ENCODE data around the gene SPIRE1.
"Not testable (repeated sequence)": the region's sequence is repeated elsewhere in the genome, so short reads cannot be mapped to it uniquely, and the experiment has no call there.

SPIRE1 gene

DNA sequence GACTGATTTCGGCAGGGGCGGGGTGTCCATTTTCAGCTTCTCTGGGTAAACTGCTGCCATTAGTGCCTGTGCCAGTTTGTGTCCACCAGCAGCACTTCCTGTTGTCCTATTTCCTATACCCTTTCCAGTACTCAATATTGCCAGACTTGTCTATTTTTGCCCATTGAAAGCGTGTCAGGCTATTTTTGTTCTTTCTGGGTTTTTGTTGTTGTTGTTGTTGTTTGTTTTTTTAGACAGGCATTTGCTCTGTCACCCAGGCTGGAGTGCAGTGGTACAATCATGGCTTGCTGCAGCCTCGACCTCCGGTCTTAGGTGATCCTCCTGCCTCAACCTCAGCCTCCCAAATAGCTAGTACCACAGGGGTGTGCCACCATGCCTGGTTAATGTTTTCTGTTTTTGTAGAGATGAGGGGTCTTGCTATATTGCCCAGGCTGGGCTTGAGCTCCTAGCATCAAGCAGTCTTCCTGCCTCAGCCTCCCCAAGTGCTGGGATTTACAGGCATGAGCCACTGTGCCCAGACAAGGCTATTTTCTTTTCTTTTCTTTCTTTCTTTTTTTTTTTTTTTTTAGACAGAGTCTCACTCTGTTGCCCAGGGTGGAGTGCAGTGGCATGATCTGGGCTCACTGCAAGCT lies 241.7 kb downstream of the SPIRE1 start:
- no peak for DNase-seq (ENCODE audit: low read depth in 2 of 2)

DNA sequence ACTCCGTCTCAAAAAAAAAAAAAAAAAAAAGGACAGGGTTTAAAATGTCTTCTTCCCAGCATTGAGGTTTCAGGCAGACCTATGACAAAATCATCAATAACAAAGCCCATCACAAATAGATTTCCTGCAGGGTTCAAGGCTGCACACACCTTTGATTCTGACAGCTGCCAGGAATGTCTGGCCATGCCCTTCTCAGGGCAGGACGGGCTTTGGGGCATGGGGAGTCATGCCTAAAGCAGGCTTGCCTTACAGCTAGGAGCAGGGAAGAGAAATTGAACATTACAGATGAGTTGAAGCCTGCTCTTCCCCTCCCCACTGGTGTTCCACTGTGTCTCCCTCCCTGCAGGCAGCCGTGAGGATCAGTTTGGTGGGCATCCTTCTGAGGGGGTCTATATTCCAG lies 246.5 kb downstream of the SPIRE1 start:
- no peak for DNase-seq (ENCODE audit: low read depth in 2 of 2)

DNA sequence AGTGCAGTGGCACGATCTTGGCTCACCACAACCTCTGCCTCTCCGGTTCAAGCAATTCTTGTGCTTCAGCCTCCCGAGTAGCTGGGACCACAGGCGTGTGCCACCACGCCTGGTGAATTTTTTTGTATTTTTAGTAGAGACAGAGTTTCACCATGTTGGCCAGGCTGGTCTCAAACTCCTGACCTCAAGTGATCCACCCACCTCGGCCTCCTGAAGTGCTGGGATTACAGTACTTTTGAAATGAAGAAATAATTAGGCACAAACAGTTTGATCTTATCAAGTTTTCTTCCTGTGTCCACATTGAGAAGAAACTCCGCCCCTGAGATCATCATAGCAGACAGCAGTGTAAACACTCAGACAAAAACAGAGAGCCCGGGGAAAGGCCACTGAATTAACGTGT lies 247.2 kb downstream of the SPIRE1 start:
- not testable (repeated sequence) for DNase-seq (ENCODE audit: low read depth in 2 of 2)

DNA sequence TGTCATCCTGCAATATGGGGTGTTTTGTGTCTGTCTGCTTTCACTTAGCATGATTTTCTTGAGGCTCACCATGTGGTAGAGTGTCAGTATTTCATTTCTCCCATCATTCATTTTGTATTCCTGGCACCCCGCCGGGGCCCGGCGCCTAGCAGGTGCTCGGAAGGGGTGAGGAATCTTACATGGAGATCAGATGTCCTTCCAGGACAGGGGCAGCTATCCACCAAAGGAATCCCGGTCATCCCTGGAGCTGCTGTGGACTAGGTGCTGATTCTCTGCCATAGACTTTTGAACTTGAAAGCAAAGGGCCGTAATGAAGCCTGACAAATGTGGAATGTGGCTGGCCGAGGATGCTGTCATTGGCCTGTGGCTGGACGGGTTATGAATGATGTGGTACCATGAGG lies 247.8 kb downstream of the SPIRE1 start:
- no peak for DNase-seq (ENCODE audit: low read depth in 2 of 2)

DNA sequence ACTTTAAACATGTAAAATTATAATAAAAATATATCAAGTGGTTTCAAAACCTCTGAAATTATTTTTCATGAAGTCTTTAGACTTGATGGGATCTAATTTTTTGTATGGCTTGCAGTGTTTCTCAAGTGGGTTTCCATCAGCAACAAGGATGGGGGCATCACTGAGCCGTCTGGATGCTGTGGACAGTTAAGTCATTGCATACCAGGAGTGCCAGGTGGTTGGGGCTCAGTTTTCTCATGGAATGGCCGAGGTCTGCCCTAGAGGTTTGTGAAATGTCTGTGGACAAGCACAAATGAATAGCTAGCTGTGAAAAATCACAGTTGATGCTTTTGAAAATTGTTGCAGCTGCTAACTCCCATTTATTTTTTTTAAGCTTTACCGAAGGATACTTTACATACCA lies 248.4 kb downstream of the SPIRE1 start:
- DNase-seq (ENCODE audit: low read depth in 2 of 2): no peak

DNA sequence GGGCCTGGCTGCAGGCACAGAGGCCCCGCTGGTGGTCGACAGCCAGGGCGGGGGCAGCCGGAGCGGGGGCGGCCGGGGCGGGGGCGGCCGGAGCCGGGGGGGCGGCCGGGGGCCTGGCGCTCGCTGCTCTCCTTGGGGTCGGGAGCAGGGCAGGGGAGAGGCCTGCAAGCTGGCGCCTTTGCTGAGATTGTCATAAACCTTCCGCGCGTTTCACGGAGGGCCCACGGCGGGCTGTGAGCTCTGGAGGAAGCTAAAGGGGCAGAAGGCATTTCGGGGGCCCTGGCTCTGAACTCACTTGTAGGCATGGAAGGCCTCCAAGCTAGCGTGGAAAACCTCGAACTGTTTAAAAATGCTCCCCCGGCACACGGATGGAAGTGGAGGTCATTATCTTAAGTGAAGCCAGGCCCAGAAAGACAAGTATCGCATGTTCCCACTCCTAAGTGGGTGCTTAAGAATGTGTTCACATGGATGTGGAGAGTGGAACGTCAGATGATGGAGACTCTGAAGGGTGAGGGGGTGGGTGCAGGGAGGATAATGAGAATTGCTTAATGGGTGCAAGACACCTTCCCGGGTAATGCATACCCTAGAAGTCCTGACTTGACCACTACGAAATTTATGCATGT lies 249.5 kb downstream of the SPIRE1 start:
- DNase-seq (ENCODE audit: low read depth in 2 of 2): no peak

DNA sequence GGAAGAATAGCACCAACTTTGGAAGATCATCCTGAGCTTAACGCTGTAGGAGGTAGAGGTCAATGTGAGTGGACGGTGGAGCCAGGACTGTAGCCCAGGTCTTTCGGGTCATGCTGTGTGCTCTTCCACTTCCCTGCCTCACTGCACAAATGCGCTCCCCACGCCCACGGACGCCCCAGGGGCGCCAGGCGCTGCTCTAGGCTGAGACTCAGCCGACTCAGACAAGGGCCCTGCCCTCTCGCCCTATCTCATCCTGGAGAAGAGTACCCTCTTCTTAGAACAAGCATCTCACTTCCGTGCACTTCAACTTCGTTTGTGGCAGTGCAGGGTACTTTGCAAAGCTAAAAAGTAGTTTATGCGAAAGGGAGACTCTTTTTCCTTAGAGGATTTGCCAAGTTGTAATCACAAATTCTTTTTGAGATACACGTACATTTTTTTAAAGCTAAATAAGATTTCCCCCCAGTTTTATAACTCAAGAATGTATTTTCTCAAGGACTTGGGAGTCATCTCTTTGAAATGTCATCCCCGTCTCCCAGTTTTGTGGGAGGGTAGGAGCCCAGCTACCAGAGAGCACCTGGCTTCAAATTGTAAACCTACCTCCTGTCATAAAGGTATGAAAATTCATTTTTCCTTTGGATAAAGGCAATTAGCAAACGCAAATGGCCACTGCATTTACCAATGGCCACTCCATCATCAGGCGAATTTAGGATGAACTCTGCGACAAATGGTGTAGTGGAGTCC lies 251.4 kb downstream of the SPIRE1 start:
- no peak for DNase-seq (ENCODE audit: low read depth in 2 of 2)

DNA sequence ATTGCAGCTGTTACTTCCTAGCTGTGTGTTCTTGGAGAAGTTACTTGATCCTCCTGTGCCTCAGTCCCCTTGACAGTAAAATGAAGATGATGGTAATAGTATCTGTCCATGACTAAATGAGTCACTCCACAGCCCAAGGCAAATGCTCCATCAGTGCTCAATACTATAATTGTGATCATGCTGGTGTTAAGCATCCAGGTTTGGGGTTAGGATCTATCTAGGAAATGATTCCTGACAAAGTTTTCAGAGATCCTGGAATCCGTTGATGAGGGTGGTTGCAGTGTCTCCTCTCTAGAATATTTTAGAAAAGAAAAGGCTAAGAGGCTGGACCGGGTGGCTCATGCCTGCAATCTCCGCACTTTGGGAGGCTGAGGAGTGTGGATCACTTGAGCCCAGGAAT lies 252.8 kb downstream of the SPIRE1 start:
- DNase-seq (ENCODE audit: low read depth in 2 of 2): no peak

DNA sequence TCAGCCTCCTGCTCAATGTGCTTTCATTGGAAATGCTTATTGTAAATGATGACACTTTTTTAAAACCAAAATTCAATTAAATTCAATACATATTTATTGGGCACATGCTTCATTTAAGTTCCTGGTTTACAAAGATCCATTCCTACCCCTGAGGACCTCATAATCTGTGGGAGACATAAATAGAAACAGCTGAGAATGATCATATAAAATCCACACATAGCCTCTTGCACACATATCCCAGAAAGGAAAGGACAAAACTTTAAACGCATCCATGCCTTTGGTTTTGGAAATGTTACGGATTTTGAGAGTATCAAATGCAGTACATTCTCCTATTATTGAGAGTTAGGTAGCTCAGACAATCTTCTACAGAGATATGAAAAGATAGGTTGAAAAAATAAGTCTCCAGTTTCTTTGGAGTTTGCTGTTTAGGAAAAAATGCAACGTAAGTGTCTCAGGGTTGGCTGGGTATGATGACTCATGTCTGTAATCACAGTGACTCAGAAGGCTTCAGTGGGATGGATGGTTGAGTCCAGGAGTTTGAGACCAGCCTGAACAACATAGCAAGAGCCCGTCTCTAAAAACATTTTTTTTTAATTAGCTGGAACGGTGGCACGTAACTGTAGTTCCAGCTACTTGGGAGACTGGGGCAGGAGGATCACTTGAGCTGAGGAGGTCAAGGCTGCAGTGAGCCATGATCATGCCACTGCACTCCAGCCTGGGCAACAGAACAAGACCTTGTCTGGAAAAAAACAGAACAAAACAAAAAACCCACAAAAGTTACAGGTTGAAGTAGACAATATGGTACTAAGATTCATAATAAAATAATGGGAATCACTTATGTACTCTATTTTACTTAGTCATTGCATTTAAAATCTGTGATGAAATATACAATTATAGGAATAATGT lies 254.1 kb downstream of the SPIRE1 start:
- no peak for DNase-seq (ENCODE audit: low read depth in 2 of 2)

DNA sequence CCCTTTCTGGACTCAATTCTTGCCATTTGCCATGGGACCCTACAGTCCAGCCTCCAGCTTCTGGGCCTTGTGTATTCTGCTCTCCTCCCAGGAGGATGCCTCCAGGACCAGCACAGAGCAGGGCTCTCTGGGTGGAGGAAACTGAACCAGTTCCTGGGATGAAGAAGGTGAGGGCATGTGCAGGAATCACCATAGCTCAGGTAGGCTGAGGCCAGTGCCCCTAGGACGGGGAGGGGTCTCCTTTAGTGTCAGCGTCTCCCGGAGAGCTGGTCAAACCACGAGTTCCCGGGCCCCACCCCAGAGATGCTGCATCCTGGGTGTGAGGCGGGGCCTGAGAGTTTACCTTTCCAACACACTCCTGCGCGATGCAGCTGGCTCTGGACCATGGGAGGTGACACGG lies 256.0 kb downstream of the SPIRE1 start:
- DNase-seq (ENCODE audit: low read depth in 2 of 2): no peak

DNA sequence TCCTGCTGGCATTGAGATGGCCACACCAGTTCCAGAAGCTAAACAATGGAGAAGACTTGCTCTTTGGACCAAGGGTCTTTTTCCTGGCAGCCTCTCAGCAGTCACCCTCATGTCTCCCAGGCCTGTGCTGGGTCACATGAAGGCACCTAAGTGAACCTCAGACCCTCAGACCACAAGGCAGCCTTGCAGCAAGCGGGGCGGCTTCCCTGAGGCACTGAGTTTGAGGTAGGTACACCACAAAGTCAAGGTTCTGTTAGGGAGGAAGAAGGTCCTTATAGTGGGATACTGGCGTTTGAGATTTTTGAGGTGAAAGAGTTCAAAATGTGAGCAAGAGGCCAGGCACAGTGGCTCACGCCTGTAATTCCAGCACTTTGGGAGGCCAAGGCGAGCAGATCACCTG lies 258.7 kb downstream of the SPIRE1 start:
- DNase-seq (ENCODE audit: low read depth in 2 of 2): no peak

DNA sequence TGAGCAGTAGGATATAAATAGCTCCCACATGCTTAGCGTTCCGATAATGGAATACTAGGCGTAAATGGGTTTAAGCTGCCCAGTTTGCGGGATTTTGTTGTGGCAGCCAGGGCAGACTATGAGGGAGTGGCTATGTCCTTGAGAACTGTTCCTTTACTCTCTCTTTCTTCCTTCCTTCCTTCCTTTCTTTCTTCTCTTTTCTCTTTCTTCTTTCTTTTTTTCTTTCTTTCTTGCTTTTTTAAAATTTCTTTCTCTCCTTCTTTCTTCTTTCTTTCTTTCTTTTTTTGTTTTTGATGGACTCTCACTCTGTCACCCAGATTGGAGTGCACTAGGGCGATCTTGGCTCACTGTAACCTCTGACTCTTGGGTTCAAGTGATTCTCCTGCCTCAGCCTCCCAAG lies 259.3 kb downstream of the SPIRE1 start:
- no peak for DNase-seq (ENCODE audit: low read depth in 2 of 2)

DNA sequence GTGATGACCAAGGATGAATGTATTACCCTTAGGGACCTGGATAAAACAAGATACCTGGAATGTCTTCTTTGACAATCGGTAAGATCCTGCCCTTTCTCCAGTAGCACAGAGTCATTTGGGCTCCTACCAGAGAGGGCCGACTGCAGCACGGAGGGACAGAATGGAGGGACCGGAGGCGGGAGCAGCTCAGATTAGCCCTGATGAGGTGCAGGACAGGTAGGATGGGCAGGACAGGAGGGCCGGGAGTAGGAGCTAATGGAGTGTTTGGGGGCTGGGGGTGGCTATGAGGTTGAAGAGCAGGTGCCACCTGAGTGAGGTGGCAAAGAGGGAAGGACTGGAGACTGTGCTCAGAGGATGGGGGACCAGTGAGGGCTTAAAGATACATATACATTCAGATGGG lies 260.1 kb downstream of the SPIRE1 start:
- no peak for DNase-seq (ENCODE audit: low read depth in 2 of 2)

DNA sequence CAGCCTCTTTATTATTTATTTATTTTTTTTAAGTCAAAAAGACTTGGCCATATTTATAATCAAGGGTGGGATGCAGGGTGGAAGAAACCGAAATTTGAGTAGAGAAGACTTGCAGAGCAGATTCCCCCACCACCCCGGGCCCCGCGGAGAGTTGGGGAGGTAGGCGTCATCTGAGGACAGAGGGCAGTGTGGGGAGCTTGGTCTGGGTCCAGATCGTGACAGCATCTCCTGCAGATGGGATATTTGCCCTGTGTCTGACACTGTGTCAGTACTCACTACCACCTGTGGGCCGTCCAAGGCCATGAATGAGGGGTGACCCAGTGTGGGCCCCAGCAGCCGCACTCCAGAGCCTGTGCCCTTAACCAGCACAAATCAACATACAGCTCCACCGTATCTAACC lies 260.7 kb downstream of the SPIRE1 start:
- no peak for DNase-seq (ENCODE audit: low read depth in 2 of 2)

Measured in stimulated activated CD4-positive, alpha-beta T cell treated with anti-CD3 and anti-CD28 coated beads, Interleukin-1b, Interleukin-23, amount 100 ng/mL, for 1 hour (primary cell).